ENCODE measurements around the gene SEC24A.
"Not testable (repeated sequence)": the region's sequence is repeated elsewhere in the genome, so short reads cannot be mapped to it uniquely, and the experiment has no call there.

SEC24A gene

GRCh38 chr5:134648425-134649162 is at the start of gene SEC24A:
TSS of gene SEC24A (plus strand) at chr5:134648785. CDS start at chr5:134649077, 292 bp downstream.
- DNase-seq (ENCODE audit: low spot score) = peak; percentile 96

DNA sequence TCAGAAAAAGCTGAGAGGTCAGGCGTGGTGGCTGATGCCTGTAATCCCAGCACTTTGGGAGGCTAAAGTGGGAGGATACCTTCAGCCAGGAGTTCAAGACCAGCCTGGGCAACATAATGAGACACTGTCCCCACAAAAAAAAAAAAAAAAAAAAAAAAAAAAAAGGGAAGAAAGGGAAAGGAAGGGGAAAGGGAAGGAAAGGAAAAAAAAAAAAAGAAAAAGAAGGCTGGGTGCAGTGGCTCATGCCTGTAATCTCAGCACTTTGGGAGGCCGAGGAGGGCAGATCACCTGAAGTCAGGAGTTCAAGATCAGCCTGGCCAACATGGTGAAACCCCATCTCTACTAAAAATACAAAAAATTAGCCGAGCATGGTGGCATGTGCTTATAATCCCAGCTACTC is 48.8 kb upstream of the SEC24A start:
- DNase-seq (ENCODE audit: low spot score) = not testable (repeated sequence)

DNA sequence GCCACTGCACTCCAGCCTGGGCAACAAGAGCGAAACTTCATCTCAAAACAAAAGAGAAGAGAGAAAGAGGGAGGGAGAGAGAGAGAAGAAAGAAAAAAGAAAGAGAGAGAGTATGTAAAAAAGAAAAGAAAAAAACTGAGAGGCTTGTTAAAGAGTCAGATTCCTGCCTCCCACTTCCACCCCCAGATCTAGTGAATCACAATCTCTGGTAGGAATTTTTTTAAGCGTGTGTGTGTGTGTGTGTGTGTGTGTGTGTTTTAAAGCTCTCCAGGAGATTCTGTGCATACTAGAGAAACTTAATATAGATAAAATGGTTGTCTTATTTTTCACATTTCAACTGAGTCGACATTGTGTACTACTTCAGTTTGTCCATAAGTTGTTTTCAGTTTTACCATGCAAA is 48.0 kb upstream of the SEC24A start:
- DNase-seq (ENCODE audit: low spot score) = no peak

DNA sequence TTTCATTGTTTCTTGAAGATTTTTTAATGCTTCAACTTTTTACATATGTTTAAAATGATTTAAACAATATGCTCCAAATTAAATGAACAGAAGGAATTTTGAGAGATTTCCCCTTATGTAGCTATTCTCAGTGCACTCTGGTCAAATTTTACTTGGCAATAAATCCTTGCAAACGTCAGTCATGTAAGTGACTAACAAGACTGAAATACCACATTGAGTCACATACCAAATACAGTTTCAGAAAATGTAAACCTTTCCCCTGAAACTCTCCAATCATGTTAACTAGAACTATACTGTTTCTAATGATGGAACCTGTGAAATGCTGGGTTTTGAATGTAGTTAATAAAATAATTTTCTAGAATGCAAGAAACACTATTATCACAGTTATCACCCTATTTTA is 45.5 kb upstream of the SEC24A start:
- no peak for DNase-seq (ENCODE audit: low spot score)

- no peak for DNase-seq (ENCODE audit: low spot score)
These were observed 43.7 kb upstream of the SEC24A start for GRCh38 chr5:134604908-134605307.

- DNase-seq (ENCODE audit: low spot score) = no peak
These were observed 41.9 kb upstream of the SEC24A start for GRCh38 chr5:134606726-134607125.

GRCh38 chr5:134608555-134608954 is 40.0 kb upstream of the SEC24A start:
- no peak for DNase-seq (ENCODE audit: low spot score)

- DNase-seq (ENCODE audit: low spot score) = no peak
These were observed 39.2 kb upstream of the SEC24A start for GRCh38 chr5:134609232-134609851.

- DNase-seq (ENCODE audit: low spot score) = no peak
These were observed 37.9 kb upstream of the SEC24A start for GRCh38 chr5:134610725-134611124.

- no peak for DNase-seq (ENCODE audit: low spot score)
These were observed 37.1 kb upstream of the SEC24A start for GRCh38 chr5:134611515-134611914.

GRCh38 chr5:134614450-134615085 is 34.0 kb upstream of the SEC24A start:
- no peak for DNase-seq (ENCODE audit: low spot score)

DNA sequence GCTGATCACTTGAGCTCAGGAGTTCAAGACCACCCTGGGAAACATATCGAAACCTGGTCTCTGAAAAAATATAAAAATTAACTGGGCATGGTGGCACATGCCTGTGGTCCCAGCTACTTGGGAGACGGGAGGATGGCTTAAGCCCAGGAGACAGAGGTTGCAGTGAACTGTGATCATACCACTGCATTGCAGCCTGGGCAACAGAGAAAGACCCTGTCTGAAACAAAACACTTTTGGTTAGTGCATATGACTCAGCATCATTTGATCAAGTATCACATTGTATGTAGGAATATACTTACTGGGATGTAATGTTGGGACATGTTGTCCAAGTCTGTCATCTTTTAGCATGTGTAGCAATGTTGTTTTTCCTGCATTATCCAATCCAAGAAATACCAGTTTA is 28.0 kb upstream of the SEC24A start:
- DNase-seq (ENCODE audit: low spot score) = no peak

DNA sequence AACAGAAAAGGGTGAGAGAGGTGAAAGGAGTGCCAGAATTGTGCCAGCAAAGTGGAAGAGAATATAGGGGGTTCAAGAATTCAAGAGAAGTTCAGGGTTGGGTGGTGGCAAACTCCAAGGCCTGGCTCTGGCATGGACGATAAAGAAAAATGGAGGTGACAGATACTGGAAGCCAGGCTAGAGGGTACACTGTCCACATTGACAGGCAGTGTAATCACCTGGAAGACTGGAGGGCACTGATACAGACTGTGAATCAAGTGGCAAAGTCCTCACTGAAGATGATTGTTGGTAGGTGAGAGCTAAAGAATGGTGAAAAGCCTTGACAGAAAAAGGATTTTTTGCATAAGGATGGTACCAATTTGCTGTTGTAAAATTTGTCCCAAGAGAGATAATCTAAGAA is 23.0 kb upstream of the SEC24A start:
- no peak for DNase-seq (ENCODE audit: low spot score)

GRCh38 chr5:134626369-134627014 is 22.1 kb upstream of the SEC24A start:
- DNase-seq (ENCODE audit: low spot score) = no peak

DNA sequence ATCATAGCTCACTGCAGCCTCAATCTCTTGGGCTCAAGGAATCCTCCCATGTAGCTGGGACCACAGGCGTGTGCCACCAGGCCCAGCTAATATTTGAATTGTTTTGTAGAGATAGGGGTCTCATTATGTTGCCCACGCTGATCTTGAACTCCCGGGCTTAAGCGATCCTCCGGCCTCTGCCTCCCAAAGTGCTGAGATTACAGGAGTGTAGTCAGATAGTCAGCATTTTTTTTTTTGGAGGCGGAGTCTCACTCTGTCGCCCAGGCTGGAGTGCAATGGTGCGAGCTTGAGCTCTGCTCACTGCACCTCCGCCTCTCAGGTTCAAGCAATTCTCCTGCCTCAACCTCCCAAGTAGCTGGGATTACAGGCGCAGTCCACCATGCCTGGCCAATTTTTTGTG is 14.4 kb upstream of the SEC24A start:
- DNase-seq (ENCODE audit: low spot score) = no peak

DNA sequence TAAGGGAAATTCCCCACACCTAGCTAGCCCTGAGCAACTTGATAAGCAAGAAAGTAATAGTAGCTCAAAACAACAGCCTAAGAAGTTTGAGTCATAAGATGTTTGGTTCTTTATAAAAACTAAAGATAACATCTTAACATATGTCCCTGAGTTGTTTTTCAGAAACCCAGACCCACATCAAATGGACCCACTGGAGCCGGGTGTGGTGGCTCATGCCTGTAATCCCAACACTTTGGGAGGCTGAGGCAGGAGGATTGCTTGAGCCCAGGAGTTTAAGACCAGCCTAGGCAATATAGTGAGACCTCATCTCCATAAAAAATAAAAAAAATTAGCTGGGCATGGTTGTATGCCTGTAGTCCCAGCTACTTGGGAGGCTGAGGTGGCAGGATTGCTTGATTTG is 13.2 kb upstream of the SEC24A start:
- not testable (repeated sequence) for DNase-seq (ENCODE audit: low spot score)

GRCh38 chr5:134637116-134637721 is 11.4 kb upstream of the SEC24A start:
- no peak for DNase-seq (ENCODE audit: low spot score)

GRCh38 chr5:134638760-134639201 is 9.8 kb upstream of the SEC24A start:
- DNase-seq (ENCODE audit: low spot score) = no peak

GRCh38 chr5:134642931-134643530 is 5.6 kb upstream of the SEC24A start:
- no peak for DNase-seq (ENCODE audit: low spot score)

DNA sequence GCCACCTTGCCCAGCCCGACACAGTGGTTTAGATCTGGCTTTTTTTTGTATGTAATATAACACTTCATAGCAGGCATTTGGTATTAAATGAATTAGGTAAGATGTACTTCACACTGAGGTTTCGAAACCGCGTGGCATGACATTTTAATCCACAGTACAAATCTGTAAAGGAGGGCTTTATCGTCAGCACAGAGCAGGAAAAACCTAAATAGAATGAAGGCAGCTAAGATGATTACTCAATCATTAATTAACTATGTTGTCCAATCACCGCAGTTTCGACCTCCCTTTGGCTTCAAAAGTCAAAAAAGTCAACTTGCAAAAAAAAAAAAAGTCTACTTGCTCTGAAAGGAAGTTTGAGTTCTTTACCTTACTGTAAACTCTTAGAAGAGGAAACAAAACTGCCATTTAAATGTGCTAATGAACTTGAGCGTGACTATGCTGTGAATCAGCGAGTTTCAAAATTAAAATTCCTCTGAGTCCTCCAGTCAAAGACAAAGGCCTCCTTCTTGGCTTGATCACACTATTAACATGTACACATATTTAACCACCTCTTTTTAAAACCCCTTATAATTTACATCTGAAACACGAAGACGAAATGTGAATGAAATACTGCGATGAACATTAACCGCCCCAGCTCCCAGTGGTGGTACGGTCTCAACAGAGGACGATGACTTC is 698 bp upstream of the SEC24A start:
- no peak for DNase-seq (ENCODE audit: low spot score)

- no peak for DNase-seq (ENCODE audit: low spot score)
These were observed 714 bp downstream of the SEC24A start for GRCh38 chr5:134649163-134649835.
